ENCODE measurements around the gene METAP1.
"Not testable (repeated sequence)": the region's sequence is repeated elsewhere in the genome, so short reads cannot be mapped to it uniquely, and the experiment has no call there.

METAP1 gene

GRCh38 chr4:99061048-99061700 is 65.7 kb downstream of the METAP1 start:
- DNase-seq, result no peak

DNA sequence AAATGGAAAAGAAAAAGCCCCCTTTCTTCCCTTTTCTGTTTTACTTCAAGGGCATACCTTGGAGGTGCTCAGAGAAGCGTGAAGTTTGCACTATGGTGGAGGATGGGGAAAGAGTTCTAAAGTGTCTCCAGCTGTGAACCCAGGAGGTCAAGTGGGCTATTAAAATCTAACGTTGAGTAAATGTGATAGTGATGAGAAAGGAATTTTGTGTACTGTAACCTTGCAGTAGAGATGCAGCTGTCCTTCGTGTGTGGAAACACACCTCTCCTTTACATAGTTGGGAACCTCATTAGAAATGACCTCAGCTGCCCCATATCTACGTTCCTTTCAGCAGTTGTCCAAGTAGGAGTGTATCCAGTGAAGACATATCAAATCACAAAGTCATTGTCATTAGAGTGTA is 66.6 kb downstream of the METAP1 start:
- peak; percentile 26 for DNase-seq

- DNase-seq, result not testable (repeated sequence)
Observed at GRCh38 chr4:99065521-99065920, 70.0 kb downstream of the METAP1 start.

GRCh38 chr4:99067617-99068016 is 72.1 kb downstream of the METAP1 start:
- no peak for DNase-seq

DNA sequence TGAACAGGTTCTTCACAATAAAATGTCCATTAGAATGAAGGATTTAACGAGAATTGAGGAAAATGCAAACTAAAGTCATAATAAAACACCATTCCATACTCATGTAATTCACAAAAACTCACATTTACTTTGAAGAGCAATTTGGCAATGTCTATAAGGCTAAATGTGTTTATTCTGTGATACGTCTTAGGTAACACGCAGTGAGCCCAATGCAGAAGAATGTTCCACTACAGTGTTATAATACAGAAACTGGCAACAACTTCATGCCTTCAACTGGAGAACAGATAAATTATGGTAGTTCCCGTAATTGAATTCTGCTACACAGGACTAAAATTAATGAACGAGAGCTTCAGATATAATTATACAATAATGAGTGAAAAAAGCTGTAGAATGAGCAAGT is 75.6 kb downstream of the METAP1 start:
- no peak for DNase-seq

- DNase-seq, result no peak
Observed at GRCh38 chr4:99074816-99075215, 79.3 kb downstream of the METAP1 start.

- no peak for DNase-seq
Observed at GRCh38 chr4:99076292-99076976, 80.9 kb downstream of the METAP1 start.

GRCh38 chr4:99077177-99077576 is 81.7 kb downstream of the METAP1 start:
- DNase-seq, result no peak

- no peak for DNase-seq
Observed at GRCh38 chr4:99078336-99078735, 82.8 kb downstream of the METAP1 start.

- DNase-seq, result no peak
Observed at GRCh38 chr4:99078931-99079624, 83.6 kb downstream of the METAP1 start.

DNA sequence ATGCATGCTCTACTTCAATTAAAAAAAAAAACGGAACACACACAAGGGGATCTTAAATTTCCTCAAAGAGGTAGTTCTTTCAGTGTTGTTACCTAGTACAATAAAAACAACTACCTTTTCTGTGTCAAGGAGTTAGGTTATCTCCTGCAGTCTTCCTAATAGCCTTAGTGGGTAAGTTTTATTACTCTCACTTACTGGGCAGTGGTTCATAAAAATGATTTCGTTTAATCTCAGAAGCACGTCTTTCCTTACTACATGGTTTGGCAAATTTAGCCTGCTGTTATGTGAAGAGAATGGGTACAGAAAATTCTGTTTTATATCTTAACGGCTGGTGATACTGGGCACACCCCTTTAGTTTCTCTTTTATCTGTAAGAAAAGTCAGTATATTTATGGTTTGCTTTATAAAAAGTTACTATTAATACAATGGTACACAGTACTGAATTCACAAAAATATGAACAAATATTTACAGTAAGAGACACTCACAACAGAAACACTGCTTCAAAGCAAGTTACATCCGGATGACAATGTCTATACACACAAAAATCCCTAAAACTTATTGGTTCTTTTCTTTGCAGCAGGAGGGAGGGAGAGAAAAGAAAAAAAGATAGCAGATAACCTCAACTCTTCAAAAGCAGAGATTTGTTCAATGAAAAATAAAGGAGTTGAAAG is 84.2 kb downstream of the METAP1 start:
- DNase-seq, result no peak

DNA sequence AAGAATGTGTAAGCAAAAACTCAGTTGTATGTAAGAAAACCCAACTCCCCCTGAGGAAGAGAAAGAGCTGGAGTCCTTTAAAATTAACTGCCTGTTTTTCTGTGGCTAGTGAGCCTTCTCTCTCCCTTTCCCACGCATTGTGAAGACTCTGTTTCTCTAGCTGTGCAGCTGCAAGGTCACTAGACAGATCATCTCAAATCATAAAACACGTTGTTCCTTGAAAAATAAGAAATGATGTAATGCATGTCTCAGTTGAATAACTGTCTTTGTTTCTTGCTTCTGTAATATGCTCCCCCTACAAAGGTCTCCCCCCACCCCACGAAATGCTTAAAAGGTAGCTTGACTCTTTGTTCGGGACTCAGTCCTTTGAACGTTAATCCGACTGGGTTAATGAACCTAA is 85.3 kb downstream of the METAP1 start:
- DNase-seq, result not testable (repeated sequence)

DNA sequence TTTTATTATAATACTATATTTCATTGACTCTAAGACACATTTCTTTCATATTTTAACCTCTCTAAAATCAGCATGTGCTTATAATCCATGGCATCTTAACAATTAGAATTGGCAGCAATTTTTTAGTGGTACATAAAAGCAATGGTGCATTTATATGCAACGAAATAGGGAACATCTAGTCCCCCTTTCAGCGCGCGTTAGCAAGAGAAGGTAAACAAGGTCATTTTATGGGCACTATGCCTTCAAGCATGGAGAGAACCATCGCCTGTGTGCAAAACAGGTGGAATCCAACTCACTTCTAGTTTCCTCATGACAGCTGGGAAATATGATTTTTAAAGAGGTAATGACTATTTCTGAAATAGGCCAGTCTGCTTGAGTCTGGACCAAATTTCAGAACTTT is 86.7 kb downstream of the METAP1 start:
- no peak for DNase-seq

- DNase-seq, result no peak
Observed at GRCh38 chr4:99084595-99084994, 89.1 kb downstream of the METAP1 start.

DNA sequence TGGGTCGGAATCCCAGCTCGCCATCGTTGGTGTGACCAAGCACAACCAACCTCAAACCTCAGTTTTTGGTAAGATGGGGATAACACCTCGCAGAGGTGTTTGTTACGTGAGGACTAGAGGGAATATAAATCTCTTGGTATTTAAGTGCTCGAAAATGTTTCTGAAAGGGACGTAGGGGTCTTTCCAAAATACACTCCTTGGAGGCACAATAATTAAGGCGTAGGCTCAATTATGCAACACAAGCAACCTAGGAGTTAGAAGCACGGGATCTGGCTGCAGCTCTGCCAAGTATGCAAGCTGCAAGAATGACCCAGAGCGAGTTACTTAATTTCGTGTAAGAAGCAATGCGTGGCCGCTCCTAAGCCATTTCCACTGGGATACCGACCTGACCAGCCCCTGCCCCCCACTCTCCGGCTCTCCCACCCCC is 92.5 kb downstream of the METAP1 start:
- peak; percentile 12 for DNase-seq

DNA sequence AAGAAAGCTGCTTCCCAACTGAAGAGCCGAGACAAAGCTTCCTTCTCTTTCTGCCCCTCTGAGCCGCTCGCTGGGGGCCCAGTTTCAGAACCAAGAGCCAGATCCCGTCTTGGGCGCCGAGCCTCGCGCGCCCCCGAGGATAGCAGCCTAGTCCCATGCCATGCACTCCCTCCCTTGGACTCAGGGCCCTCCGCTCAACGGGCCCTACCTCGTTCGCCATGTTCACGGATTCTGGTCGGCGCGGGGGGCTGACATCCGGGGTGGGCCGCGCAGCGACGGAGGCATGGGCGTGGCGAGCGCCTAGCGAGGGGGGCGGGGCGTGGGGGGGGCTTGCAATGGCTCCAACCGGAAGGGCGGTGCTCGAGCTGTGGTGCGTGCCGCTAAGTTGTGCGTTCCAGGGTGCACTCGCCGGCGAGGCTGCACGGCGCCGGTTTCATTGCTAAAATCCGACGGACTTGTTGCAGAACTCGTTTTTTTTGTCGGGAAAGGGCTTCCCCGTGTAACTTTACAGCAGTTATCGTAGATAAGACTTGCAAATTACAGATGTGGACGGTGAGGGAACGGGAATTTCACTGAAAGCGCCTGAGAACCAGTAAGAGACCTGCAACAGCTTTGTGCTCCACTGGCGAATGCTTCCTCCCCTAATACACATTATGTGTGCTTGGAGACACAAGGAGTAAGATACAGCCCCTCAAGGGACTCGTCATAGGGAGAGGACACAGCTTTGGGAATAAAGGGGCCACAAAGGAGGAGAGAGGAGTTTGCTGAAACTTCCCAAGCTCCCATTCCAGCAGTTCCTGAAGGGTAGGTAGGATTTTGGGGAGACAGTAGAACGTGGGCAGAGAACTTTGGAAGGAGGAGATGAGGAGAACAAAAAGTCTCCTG is 93.2 kb downstream of the METAP1 start, which contains the start of gene ADH5:
ADH5 (minus strand) TSS at position 308 of the 885 bp plus-strand sequence; CDS start at position 220, 88 bp downstream.
- peak; percentile 81 for DNase-seq

GRCh38 chr4:99090481-99091215 is 95.1 kb downstream of the METAP1 start:
- no peak for DNase-seq

DNA sequence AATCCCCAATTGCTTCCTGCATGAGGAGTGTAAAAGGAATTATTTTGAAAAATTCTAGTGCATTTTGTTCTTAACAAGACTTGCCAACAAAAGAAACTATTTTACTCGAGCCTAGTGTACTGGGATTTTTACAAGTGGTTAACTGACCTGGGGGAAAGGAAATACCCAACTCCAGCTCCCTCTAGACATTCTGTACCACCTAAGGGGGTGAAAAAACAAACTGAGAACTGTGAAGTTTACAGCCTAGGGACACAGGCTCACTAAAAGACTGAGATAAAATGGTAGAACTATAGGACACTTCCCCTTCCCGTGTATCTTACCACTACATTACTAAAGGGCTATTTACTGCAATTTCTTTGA is 95.7 kb downstream of the METAP1 start:
- DNase-seq, result no peak

DNA sequence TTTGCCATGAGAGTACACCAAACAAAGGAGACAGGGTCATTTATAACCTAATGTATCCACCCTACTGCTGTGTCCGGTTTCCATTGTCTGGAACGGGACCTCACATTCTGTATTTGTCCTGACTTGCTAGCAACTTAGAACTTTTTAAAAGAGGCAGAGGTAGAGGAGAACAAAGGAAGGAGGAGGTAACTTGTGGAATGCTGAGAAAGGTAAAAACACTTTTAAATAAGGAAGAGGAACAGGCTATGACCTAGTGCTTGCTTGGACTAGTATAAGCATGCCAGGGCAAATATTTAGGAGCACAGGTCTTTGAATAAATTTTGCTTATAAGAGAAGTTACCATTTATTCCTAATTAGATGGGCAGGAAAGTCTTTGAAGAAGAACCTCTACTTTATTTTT is 96.3 kb downstream of the METAP1 start:
- DNase-seq, result not testable (repeated sequence)

GRCh38 chr4:99099311-99099710 is 103.8 kb downstream of the METAP1 start:
- DNase-seq, result no peak

- not testable (repeated sequence) for DNase-seq
Observed at GRCh38 chr4:99099814-99100213, 104.3 kb downstream of the METAP1 start.

GRCh38 chr4:99100876-99101275 is 105.4 kb downstream of the METAP1 start:
- DNase-seq, result no peak

All from NCI-H345 (cell line).